Fibroblast of villous mesenchyme (primary cell): ENCODE measurements around the gene RFPL3. TPM values are rescaled to one million over a fixed set of nuclear protein-coding genes. Genes with fewer than 3 reads are reported as not detected.

Source experiments
- DNase-seq: peaks from one replicate; pipeline ENCODE4 v3.0.0-alpha.2; 2010; ENCODE audit warnings: low read depth
- H3K4me3 ChIP-seq: 2 replicates; pipeline ENCODE4 v1.5.1; 2011; ENCODE audit warnings: low read depth, mild to moderate bottlenecking, low read length
- total RNA-seq: library from RNA; depleted of rRNA; stranded (reverse); fragments of >200 nt; gene quantifications from 2 replicates; pipeline ENCODE4 v1.2.3, GENCODE V29; 2012
- TF ChIP-seq, protein P1 (sequence below): IDR thresholded peaks from 2 replicates; pipeline ENCODE4 v1.5.1; 2012; ENCODE audit warnings: low read depth, mild to moderate bottlenecking, low read length; ENCODE audit not compliant: insufficient read depth

The RFPL3 gene
- total RNA-seq, 1 donor, result not detected

DNA sequence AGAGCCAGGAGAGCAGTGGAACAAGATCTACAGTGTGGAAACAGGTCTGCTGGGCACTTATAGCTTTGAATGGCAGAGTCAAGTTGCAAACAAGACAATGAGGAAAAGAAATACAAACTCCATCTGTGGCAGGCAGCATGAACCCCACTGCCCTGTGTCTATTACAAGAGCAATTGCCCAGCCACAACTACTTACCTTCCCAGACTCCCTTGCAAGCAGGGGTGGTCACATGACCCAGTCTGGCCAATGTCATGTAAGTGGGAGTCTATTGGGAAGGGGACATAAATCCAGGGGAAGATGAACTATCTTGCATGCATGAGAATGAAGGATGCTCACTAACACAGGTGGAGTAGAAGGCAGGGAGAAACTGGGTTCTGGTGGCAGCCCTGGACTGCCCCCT, 44.1 kb upstream of the RFPL3 start:
- no peak overlapping the region for H3K4me3 ChIP-seq
- TF ChIP-seq, protein P1, sequence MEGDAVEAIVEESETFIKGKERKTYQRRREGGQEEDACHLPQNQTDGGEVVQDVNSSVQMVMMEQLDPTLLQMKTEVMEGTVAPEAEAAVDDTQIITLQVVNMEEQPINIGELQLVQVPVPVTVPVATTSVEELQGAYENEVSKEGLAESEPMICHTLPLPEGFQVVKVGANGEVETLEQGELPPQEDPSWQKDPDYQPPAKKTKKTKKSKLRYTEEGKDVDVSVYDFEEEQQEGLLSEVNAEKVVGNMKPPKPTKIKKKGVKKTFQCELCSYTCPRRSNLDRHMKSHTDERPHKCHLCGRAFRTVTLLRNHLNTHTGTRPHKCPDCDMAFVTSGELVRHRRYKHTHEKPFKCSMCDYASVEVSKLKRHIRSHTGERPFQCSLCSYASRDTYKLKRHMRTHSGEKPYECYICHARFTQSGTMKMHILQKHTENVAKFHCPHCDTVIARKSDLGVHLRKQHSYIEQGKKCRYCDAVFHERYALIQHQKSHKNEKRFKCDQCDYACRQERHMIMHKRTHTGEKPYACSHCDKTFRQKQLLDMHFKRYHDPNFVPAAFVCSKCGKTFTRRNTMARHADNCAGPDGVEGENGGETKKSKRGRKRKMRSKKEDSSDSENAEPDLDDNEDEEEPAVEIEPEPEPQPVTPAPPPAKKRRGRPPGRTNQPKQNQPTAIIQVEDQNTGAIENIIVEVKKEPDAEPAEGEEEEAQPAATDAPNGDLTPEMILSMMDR, result no peak
- no peak for DNase-seq

DNA sequence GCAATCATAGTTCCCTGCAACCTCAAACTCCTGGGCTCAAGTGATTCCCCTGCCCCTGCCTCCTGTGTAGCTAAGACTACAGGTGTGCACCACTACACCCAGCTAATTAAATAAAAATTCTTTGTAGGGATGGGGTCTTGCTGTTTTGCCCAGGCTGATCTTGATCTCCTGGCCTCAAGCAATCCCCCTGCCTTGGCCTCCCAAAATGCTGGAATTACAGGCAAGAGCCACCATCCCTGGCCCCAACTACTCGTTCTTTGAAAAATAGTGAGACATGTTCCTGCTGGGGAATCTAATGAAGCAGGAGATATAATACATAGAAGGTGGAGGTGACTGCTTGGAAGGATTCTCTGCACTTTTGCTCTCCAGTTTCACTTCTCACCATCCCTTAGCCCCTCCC, 40.1 kb upstream of the RFPL3 start:
- no peak for DNase-seq
- no peak overlapping the region for H3K4me3 ChIP-seq
- TF ChIP-seq, protein P1, result no peak

DNA sequence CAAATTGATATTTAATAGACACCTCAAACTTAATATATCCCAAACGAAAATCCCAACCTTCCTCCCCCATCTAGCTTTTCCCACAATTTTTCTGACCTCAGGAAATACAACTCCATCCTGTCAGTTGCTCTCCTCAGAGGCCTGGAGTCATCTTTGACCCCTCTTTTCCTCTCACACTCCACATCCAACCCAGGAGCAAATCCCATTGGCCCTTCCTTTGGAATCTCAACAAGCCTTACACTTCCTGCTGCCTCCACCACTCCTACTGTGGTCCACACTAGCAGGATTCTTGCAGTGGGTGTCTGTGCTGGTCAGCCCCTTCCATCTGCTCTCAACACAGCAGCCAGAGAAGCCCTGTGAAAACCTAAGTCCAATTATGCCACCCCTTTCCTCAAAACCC, 39.3 kb upstream of the RFPL3 start:
- no peak overlapping the region for H3K4me3 ChIP-seq
- TF ChIP-seq, protein P1, result no peak
- DNase-seq, result no peak

DNA sequence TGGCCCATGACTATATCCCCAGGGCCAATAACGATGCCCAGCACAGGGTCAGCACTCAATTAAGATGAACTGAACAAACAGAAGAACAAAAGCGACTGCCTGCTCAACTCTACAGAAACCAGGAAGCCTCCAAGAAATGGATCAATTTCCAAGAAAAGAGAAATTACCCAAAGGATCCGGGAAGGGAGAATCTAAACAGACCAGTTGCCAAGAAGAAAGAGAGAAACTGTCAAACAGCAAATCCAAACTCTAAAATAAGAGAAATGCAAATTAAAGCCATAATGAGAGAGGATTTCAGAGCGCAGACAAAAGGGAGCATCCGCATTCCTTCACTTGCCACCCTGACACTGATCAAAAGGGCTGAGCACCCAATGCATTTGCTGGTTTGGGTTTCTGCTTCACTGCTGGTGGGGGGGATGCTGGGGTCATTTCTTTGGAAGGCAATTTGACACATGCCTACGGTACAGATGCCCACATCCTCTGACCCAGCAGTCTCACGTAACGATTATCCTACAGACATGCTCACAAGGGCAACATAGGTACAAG, 37.7 kb upstream of the RFPL3 start:
- DNase-seq, result no peak
- H3K4me3 ChIP-seq, result no peak overlapping the region
- TF ChIP-seq, protein P1, result no peak

DNA sequence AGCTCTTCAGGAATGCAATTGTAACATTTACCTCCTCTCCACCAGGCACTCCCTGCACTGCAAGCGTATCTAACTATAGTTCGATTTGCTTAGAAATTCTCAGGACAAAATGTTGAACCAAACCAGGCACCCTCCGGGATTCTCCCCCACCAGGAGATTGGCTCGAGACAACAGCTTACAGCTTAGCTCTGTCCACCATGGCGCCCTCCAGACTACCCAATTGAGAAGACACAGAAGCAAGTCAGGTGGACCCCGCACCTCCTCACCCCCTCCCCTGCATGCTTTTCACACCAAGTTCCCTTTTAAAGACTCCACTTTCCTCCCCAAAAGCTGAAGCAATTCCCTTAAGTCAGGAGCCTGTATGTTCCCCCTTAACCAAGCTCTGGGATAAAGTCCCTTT, 34.7 kb upstream of the RFPL3 start:
- no peak overlapping the region for H3K4me3 ChIP-seq
- TF ChIP-seq, protein P1, result no peak
- no peak for DNase-seq

DNA sequence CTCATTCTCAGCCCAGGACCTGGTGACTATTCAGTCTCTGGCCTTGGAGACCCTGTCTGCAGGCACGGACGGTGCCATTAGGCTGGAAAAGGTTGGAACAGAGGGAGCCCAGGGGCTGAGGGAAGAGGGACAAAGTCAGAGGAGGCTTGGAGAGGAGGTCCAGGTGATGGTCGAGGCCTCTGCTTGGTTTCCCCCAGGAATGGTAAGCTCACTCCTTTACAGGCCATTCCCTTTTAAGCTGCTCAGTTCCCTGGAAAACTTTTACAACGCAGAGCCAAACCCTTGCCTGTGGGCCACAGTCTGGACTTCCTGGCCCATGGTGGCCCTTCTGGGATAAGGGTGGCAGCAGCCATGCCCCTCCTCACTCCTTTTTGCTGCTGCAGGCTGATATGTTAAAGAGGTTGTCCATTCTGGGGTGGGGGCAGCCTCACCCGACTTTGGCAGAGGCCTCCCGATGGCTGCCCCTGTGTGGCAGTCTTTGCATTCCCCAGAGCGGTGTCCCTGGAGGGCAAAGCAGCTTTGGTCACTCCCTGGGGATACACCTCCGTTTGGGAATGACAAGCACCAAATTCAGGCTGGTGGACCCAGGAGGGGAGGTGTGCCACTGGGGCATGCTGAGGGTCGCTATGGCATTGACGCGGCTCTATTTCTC, 34.0 kb upstream of the RFPL3 start:
- no peak overlapping the region for H3K4me3 ChIP-seq
- DNase-seq, result no peak
- TF ChIP-seq, protein P1, result no peak
